Trophoblast cell (in vitro differentiated cells and primary cell): ENCODE measurements around the gene SDE2.

Source experiments
- DNase-seq, 2 donors: peaks; one replicate each; pipeline ENCODE4 v3.0.0-alpha.2; 2016
- H2AFZ ChIP-seq: 2 replicates; pipeline ENCODE4 v1.6.1; 2013; ENCODE audit warnings: low read length, moderate library complexity, mild to moderate bottlenecking; ENCODE audit not compliant: insufficient read depth, poor library complexity
- H2AK5ac ChIP-seq: 2 replicates; pipeline ENCODE4 v1.6.1; 2013; ENCODE audit warnings: mild to moderate bottlenecking, low read length
- H2BK120ac ChIP-seq: 2 replicates; pipeline ENCODE4 v1.6.1; 2013; ENCODE audit warnings: low read length, mild to moderate bottlenecking, moderate library complexity; ENCODE audit not compliant: insufficient read depth, poor library complexity
- H2BK12ac ChIP-seq: 2 replicates; pipeline ENCODE4 v1.6.1; 2013; ENCODE audit warnings: mild to moderate bottlenecking, low read length, moderate library complexity
- H2BK5ac ChIP-seq: 2 replicates; pipeline ENCODE4 v1.6.1; 2013; ENCODE audit warnings: low read length, low read depth, moderate library complexity, mild to moderate bottlenecking; ENCODE audit not compliant: poor library complexity
- H3K14ac ChIP-seq: 2 replicates; pipeline ENCODE4 v1.6.1; 2013; ENCODE audit warnings: mild to moderate bottlenecking, low read length
- H3K18ac ChIP-seq: 2 replicates; pipeline ENCODE4 v1.6.1; 2013; ENCODE audit warnings: mild to moderate bottlenecking, low read length
- H3K23ac ChIP-seq: 2 replicates; pipeline ENCODE4 v1.6.1; 2013; ENCODE audit warnings: low read length
- H3K27ac ChIP-seq: 2 replicates; pipeline ENCODE4 v1.5.1; 2013; ENCODE audit warnings: low read depth, mild to moderate bottlenecking, inconsistent platforms, low read length, moderate library complexity
- H3K27me3 ChIP-seq: 2 replicates; pipeline ENCODE4 v1.6.1; 2013; ENCODE audit warnings: inconsistent platforms, mild to moderate bottlenecking, low read length, moderate library complexity; ENCODE audit not compliant: insufficient read depth
- H3K36me3 ChIP-seq, 2 experiments: 1 replicate in 1 of 2; 2 replicates in 1 of 2; pipeline ENCODE4 v1.6.1; 2013; ENCODE audit warnings: low read length in 2 of 2, mild to moderate bottlenecking in 2 of 2, moderate library complexity in 1 of 2; ENCODE audit not compliant: insufficient read depth in 2 of 2, control insufficient read depth in 1 of 2
- H3K4ac ChIP-seq: 2 replicates; pipeline ENCODE4 v1.6.1; 2013; ENCODE audit warnings: low read depth, mild to moderate bottlenecking, low read length, moderate library complexity
- H3K4me1 ChIP-seq, 2 experiments: 1 replicate in 1 of 2; 2 replicates in 1 of 2; pipeline ENCODE4 v1.6.1; 2013; ENCODE audit warnings: low read length in 2 of 2, mild to moderate bottlenecking in 2 of 2, moderate library complexity in 1 of 2; ENCODE audit not compliant: insufficient read depth in 2 of 2, control insufficient read depth in 1 of 2
- H3K4me2 ChIP-seq: 2 replicates; pipeline ENCODE4 v1.6.1; 2013; ENCODE audit warnings: inconsistent platforms, mild to moderate bottlenecking, low read length, moderate library complexity
- H3K4me3 ChIP-seq: 2 replicates; pipeline ENCODE4 v1.5.1; 2013; ENCODE audit warnings: mild to moderate bottlenecking, low read depth, low read length, inconsistent platforms
- H3K79me1 ChIP-seq: one replicate; pipeline ENCODE4 v1.6.1; 2013; ENCODE audit warnings: low read length
- H3K79me2 ChIP-seq: 2 replicates; pipeline ENCODE4 v1.6.1; 2013; ENCODE audit warnings: low read length, mild to moderate bottlenecking; ENCODE audit not compliant: control insufficient read depth, insufficient read depth, poor library complexity
- H3K9ac ChIP-seq: 2 replicates; pipeline ENCODE4 v1.6.1; 2013; ENCODE audit warnings: mild to moderate bottlenecking, low read length
- H3K9me3 ChIP-seq: 2 replicates; pipeline ENCODE4 v1.6.1; 2013; ENCODE audit warnings: low read depth, mild to moderate bottlenecking, control low read depth, inconsistent platforms, low read length; ENCODE audit not compliant: insufficient read depth
- H4K12ac ChIP-seq: 2 replicates; pipeline ENCODE4 v1.6.1; 2013; ENCODE audit warnings: low read depth, mild to moderate bottlenecking, low read length, moderate library complexity
- H4K8ac ChIP-seq: 2 replicates; pipeline ENCODE4 v1.6.1; 2013; ENCODE audit warnings: low read depth, mild to moderate bottlenecking, low read length, moderate library complexity
- H4K91ac ChIP-seq: one replicate; pipeline ENCODE4 v1.6.1; 2013; ENCODE audit warnings: low read depth, mild to moderate bottlenecking, low read length, moderate library complexity
- WGBS: extraction: QIAGEN DNeasy Blood & Tissue Kit; methylation state at CpG from one replicate; pipeline ENCODE4 v1.1.7; 2013; ENCODE audit warnings: missing lambda C conversion rate; ENCODE audit not compliant: insufficient read length, insufficient coverage; ENCODE audit errors: extremely low coverage; 5-methylcytosine and 5-hydroxymethylcytosine counted together

Gene SDE2

DNA sequence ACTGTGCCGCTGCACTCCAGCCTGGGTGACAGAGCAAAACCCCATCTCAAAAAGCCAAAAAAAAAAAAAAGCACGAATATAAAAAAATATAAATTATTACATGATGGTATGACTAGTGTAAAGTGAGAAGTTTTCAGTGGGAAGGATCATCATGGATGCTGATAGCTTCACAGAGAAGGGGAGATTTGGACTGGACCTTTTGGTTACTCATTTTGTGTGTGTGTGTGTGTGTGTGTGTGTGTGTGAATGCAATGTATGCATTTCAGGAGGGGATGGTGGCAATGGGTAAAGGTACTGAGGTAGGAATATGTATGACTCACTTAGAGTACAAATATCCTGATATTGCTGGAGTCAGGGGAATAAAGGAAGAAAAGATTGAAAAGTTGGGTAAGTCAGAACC is 22.7 kb upstream of the SDE2 start:
- Histone ChIP-seq H3K79me1 (no peaks in the 10 kb centered on the region), H3K9ac (no peak overlapping the region), H3K27ac (no peak overlapping the region), H3K4me3 (no peak overlapping the region), H4K8ac (no peak overlapping the region), H3K18ac (no peak overlapping the region), H3K4me1 (no peaks in the 10 kb centered on the region), H2AK5ac (no peak overlapping the region), H4K91ac (no peak overlapping the region), H3K9me3 (peaks cover 2% of the 10 kb centered on the region), H2AFZ (no peak overlapping the region), H3K79me2 (no peaks in the 10 kb centered on the region), H3K4ac (no peak overlapping the region), H3K36me3 (no peaks in the 10 kb centered on the region), H2BK12ac (no peak overlapping the region), H2BK120ac (no peak overlapping the region), H2BK5ac (no peak overlapping the region), H3K14ac (no peak overlapping the region), H3K23ac (no peak overlapping the region), H4K12ac (no peak overlapping the region), H3K4me2 (no peak overlapping the region), H3K27me3 (no peaks in the 10 kb centered on the region)
- DNase-seq, result no peak
- no CpG with 5 or more reads among the region's 2 CpGs for WGBS

DNA sequence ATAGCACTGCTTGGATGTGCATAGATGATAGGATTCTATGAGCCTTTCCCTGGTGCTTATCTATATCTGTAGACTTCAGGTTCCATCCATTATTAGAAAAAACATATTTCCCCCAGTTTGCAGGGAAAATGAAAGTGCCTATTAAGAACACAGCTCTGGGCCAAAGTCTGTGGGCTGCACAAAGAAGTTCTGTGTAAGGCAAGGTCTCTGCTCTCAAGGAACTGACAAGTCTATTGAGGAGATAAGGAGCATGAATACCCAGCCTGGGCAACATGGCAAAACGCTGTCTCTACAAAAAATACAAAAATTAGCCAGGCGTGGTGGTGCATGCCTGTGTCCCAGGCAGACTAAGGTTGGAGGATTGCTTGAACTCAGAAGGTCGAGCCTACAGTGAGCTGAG is 22.3 kb upstream of the SDE2 start:
- H3K9me3 ChIP-seq, result peaks cover 2% of the 10 kb centered on the region
- no peak overlapping the region for H3K9ac ChIP-seq
- H2BK5ac ChIP-seq, result no peak overlapping the region
- H2BK120ac ChIP-seq, result no peak overlapping the region
- H3K4me2 ChIP-seq, result no peak overlapping the region
- H3K18ac ChIP-seq, result no peak overlapping the region
- no peak overlapping the region for H4K12ac ChIP-seq
- no peak overlapping the region for H4K91ac ChIP-seq
- WGBS, result no CpG with 5 or more reads among the region's 3 CpGs
- H3K14ac ChIP-seq, result no peak overlapping the region
- H3K27me3 ChIP-seq, result no peaks in the 10 kb centered on the region
- H3K79me2 ChIP-seq, result no peaks in the 10 kb centered on the region
- no peak overlapping the region for H3K23ac ChIP-seq
- H3K79me1 ChIP-seq, result no peaks in the 10 kb centered on the region
- H3K4me3 ChIP-seq, result no peak overlapping the region
- no peak overlapping the region for H4K8ac ChIP-seq
- H3K27ac ChIP-seq, result no peak overlapping the region
- no peak overlapping the region for H2AK5ac ChIP-seq
- H2AFZ ChIP-seq, result no peak overlapping the region
- H3K4me1 ChIP-seq, result no peaks in the 10 kb centered on the region
- no peak for DNase-seq
- H2BK12ac ChIP-seq, result no peak overlapping the region
- H3K36me3 ChIP-seq, result no peaks in the 10 kb centered on the region
- H3K4ac ChIP-seq, result no peak overlapping the region

DNA sequence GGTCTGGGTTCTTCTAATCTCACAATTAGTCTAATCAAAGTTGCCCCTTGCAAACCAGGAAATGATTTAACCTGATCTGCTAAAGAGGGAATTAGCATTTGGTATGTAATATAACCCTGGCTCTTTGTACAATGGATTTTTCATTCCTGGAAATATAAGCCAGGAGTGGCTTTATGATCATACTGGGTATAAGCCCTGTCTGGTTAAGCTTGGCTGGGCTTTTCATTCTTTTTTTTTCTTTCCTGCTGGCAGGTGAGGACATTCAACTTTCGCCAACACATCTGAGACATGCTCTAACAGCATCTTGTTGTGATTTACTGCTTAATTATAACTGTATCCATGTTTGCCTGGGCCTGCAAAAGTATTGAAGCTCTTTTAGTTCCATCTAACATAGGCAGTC is 20.4 kb upstream of the SDE2 start:
- no peak overlapping the region for H4K91ac ChIP-seq
- H3K14ac ChIP-seq, result no peak overlapping the region
- no peak overlapping the region for H2BK120ac ChIP-seq
- H3K79me2 ChIP-seq, result no peaks in the 10 kb centered on the region
- WGBS, result no CpG with 5 or more reads among the region's 1 CpG
- DNase-seq, result no peak
- no peak overlapping the region for H2AFZ ChIP-seq
- no peak overlapping the region for H4K12ac ChIP-seq
- no peaks in the 10 kb centered on the region for H3K36me3 ChIP-seq
- peaks cover 2% of the 10 kb centered on the region for H3K9me3 ChIP-seq
- H3K4ac ChIP-seq, result no peak overlapping the region
- no peak overlapping the region for H2BK12ac ChIP-seq
- no peaks in the 10 kb centered on the region for H3K27me3 ChIP-seq
- H3K23ac ChIP-seq, result no peak overlapping the region
- no peaks in the 10 kb centered on the region for H3K4me1 ChIP-seq
- no peak overlapping the region for H2AK5ac ChIP-seq
- H3K4me3 ChIP-seq, result no peak overlapping the region
- H3K4me2 ChIP-seq, result no peak overlapping the region
- no peak overlapping the region for H2BK5ac ChIP-seq
- H3K27ac ChIP-seq, result no peak overlapping the region
- no peaks in the 10 kb centered on the region for H3K79me1 ChIP-seq
- no peak overlapping the region for H3K18ac ChIP-seq
- H4K8ac ChIP-seq, result no peak overlapping the region
- no peak overlapping the region for H3K9ac ChIP-seq

- H3K9ac ChIP-seq, result no peak overlapping the region
- no peak overlapping the region for H3K23ac ChIP-seq
- H3K18ac ChIP-seq, result no peak overlapping the region
- no peak overlapping the region for H2BK120ac ChIP-seq
- H2BK12ac ChIP-seq, result no peak overlapping the region
- H2AK5ac ChIP-seq, result no peak overlapping the region
- no peak overlapping the region for H2AFZ ChIP-seq
- H3K9me3 ChIP-seq, result peaks cover 2% of the 10 kb centered on the region
- H3K4me2 ChIP-seq, result no peak overlapping the region
- WGBS, result no CpG with 5 or more reads among the region's 6 CpGs
- H3K79me1 ChIP-seq, result no peaks in the 10 kb centered on the region
- no peak overlapping the region for H4K12ac ChIP-seq
- H3K79me2 ChIP-seq, result no peaks in the 10 kb centered on the region
- H3K4me3 ChIP-seq, result no peak overlapping the region
- H3K4ac ChIP-seq, result no peak overlapping the region
- H3K36me3 ChIP-seq, result no peaks in the 10 kb centered on the region
- H3K27me3 ChIP-seq, result no peaks in the 10 kb centered on the region
- no peak overlapping the region for H4K8ac ChIP-seq
- H3K4me1 ChIP-seq, result no peaks in the 10 kb centered on the region
- DNase-seq, result no peak
- no peak overlapping the region for H4K91ac ChIP-seq
- no peak overlapping the region for H3K14ac ChIP-seq
- H2BK5ac ChIP-seq, result no peak overlapping the region
- H3K27ac ChIP-seq, result no peak overlapping the region
These were observed 17.9 kb upstream of the SDE2 start for GRCh38 chr1:226017070-226017469.
